Lung (tissue), 12 donors: Measurements from ENCODE around the gene CLN6. TPM values are rescaled to one million over a fixed set of nuclear protein-coding genes. Genes with fewer than 3 reads are reported as not detected.
A peak's percentile ranks its signal among the peaks of the same experiment; 100 is the strongest.

Source experiments
- ATAC-seq: fragments of 200-7000 bp; cut with Tn5 transposase; one replicate; pipeline ENCODE4 v1.9.1; 2020; ENCODE audit warnings: moderate number of reproducible peaks; ENCODE audit not compliant: insufficient read depth, low FRiP score
- DNase-seq, 3 donors: peaks; one replicate each; pipeline ENCODE4 v3.0.0-alpha.2; 2013 to 2017
- H3K27ac ChIP-seq, 2 donors: one replicate each; pipeline ENCODE4 v1.5.1; 2013; ENCODE audit warnings: mild to moderate bottlenecking in 2 of 2, moderate library complexity in 2 of 2, control low read depth in 1 of 2, inconsistent platforms in 1 of 2, low read depth in 1 of 2, low read length in 1 of 2
- H3K27me3 ChIP-seq, 3 donors: one replicate each; pipeline ENCODE4 v1.5.1; 2013; ENCODE audit warnings: low read length in 2 of 3; ENCODE audit not compliant: control insufficient read depth in 3 of 3, insufficient read depth in 3 of 3
- H3K36me3 ChIP-seq, 4 donors: one replicate each; pipeline ENCODE4 v1.5.1; 2013; ENCODE audit warnings: low read length in 4 of 4, mild to moderate bottlenecking in 1 of 4, moderate library complexity in 1 of 4; ENCODE audit not compliant: control insufficient read depth in 4 of 4, insufficient read depth in 4 of 4
- H3K4me1 ChIP-seq, 5 donors: one replicate each; pipeline ENCODE4 v1.5.1; 2013; ENCODE audit warnings: low read length in 5 of 5, mild to moderate bottlenecking in 2 of 5, moderate library complexity in 1 of 5; ENCODE audit not compliant: control insufficient read depth in 5 of 5, insufficient read depth in 5 of 5
- H3K4me3 ChIP-seq: one replicate; pipeline ENCODE4 v1.5.1; 2013; ENCODE audit warnings: mild to moderate bottlenecking, control low read depth, moderate library complexity
- H3K9ac ChIP-seq, 2 donors: one replicate each; pipeline ENCODE4 v1.5.1; 2013; ENCODE audit warnings: low read length in 2 of 2, control low read depth in 1 of 2; ENCODE audit not compliant: insufficient read depth in 1 of 2
- H3K9me3 ChIP-seq, 4 donors: one replicate each; pipeline ENCODE4 v1.5.1; 2013; ENCODE audit warnings: low read length in 3 of 4, mild to moderate bottlenecking in 1 of 4, moderate library complexity in 1 of 4; ENCODE audit not compliant: control insufficient read depth in 4 of 4, insufficient read depth in 3 of 4
- CTCF ChIP-seq: IDR thresholded peaks from 2 replicates; pipeline ENCODE4 v1.5.1; 2012; ENCODE audit warnings: mild to moderate bottlenecking; ENCODE audit errors: control extremely low read depth, extremely low read depth
- WGBS, 2 donors: extraction: QIAGEN DNeasy Blood & Tissue Kit; methylation state at CpG; one replicate each; pipeline ENCODE4 v1.1.7; 2013; 5-methylcytosine and 5-hydroxymethylcytosine counted together
- polyA plus RNA-seq, 2 donors: library from polyadenylated mRNA; stranded (reverse); fragments of 200-250 nt; gene quantifications; one replicate each; pipeline ENCODE4 v1.2.1, GENCODE V29; 2013
- total RNA-seq, 2 donors: library from RNA; depleted of rRNA in 1 of 2; stranded (reverse); fragments of >200 nt in 1 of 2; gene quantifications; one replicate each; pipeline ENCODE4 v1.2.1, GENCODE V29; 2014 to 2021
- donor health status: control.
- donor health status: control.
- donor health status: Bipolar disorder and iron deficiency.
- donor health status: healthy.
- donor health status: DM: yes; HTN: yes; CAD: no.

Gene CLN6
- total and polyA plus RNA-seq, 4 donors, result 13.9 to 48.9 (median 42.2) TPM

GRCh38 chr15:68275165-68275746, 45.7 kb upstream of the CLN6 start:
- Histone ChIP-seq H3K27ac (peak overlapping the region; percentile 95 to 98), H3K9ac (no peak overlapping the region)
- no peak for DNase-seq

GRCh38 chr15:68274201-68274848, 44.8 kb upstream of the CLN6 start:
- ATAC-seq (no peak), DNase-seq (no peak)
- H3K4me1 ChIP-seq, result peaks cover 0 to 20% (median 7%) of the 10 kb centered on the region in 5 donors
- WGBS, 2 donors, result 78 to 82% methylated on average over 5 of the region's 5 CpGs
- peak overlapping the region; percentile 45 to 98 for H3K27ac ChIP-seq
- no peak overlapping the region for H3K4me3 ChIP-seq
- no peak overlapping the region for H3K9ac ChIP-seq
- H3K9me3 ChIP-seq, result no peaks in the 10 kb centered on the region
- no peaks in the 10 kb centered on the region for H3K27me3 ChIP-seq
- H3K36me3 ChIP-seq, result peaks cover 0 to 6% (median 0%) of the 10 kb centered on the region in 4 donors
- TF ChIP-seq CTCF, result no peak

More at GRCh38 chr15:68275165-68275746, 45.7 kb upstream of the CLN6 start:
- H3K4me1 ChIP-seq, result peaks cover 0 to 30% (median 7%) of the 10 kb centered on the region in 5 donors
- H3K27me3 ChIP-seq, result no peaks in the 10 kb centered on the region
- H3K4me3 ChIP-seq, result no peak overlapping the region
- 60 to 65% methylated on average over 3 of the region's 3 CpGs for WGBS, 2 donors
- no peak for TF ChIP-seq CTCF
- H3K36me3 ChIP-seq, result peaks cover 0 to 6% (median under 1%) of the 10 kb centered on the region in 4 donors
- ATAC-seq, result no peak
- no peaks in the 10 kb centered on the region for H3K9me3 ChIP-seq

GRCh38 chr15:68272721-68273271, 43.3 kb upstream of the CLN6 start:
- WGBS, 2 donors, result 79 to 84% methylated on average over 1 of the region's 1 CpG
- ATAC-seq, result no peak
- H3K4me1 ChIP-seq, result peaks cover 0 to 15% (median 7%) of the 10 kb centered on the region in 5 donors

More at GRCh38 chr15:68272721-68273271, 43.3 kb upstream of the CLN6 start:
- Histone ChIP-seq H3K4me3 (no peak overlapping the region), H3K36me3 (no peaks in the 10 kb centered on the region), H3K27ac (peak overlapping the region; percentile 57 to 87), H3K27me3 (no peaks in the 10 kb centered on the region), H3K9ac (no peak overlapping the region), H3K9me3 (no peaks in the 10 kb centered on the region)
- no peak for DNase-seq
- no peak for TF ChIP-seq CTCF
